Measurements from ENCODE around the gene ARIH2.

DNA sequence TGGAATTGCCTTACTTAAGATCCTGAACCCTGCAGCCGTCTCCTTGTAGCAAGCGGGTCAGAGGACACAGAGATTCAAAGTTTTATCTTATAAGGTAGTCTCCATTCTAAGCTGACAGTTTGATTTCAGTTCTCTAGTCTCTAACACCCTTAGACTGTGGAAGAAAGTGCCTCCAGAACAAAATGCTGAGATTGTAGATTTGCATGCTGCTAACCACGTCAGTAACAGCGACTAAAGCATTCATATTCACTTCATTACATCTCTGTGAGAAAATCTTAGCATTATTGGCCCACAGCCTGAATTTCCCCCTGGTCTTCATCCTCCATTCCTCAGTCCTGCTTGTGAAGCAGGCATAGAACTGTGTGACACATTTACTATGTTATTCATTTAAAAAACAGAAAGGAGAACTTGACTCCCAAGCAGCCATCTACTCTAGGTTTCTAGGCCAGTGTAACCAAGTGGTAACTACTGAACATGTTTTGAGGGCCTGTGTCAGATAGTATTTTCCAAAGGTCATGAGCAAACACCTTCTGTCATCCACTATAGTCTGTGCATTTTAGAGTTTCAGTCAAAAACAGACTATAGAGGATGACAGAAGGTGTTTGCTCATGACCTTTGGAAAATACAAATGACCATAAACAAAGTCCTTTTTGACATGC is 27.4 kb downstream of the ARIH2 start:
- TF ChIP-seq POLR2A (IDR thresholded peaks at IDR 0.05) (no peak), POLR2AphosphoS5 (IDR thresholded peaks at IDR 0.05; ENCODE audit: insufficient read depth in 1 of 2, low read depth in 1 of 2) (no peak)
- TF ChIP-seq, protein P1, sequence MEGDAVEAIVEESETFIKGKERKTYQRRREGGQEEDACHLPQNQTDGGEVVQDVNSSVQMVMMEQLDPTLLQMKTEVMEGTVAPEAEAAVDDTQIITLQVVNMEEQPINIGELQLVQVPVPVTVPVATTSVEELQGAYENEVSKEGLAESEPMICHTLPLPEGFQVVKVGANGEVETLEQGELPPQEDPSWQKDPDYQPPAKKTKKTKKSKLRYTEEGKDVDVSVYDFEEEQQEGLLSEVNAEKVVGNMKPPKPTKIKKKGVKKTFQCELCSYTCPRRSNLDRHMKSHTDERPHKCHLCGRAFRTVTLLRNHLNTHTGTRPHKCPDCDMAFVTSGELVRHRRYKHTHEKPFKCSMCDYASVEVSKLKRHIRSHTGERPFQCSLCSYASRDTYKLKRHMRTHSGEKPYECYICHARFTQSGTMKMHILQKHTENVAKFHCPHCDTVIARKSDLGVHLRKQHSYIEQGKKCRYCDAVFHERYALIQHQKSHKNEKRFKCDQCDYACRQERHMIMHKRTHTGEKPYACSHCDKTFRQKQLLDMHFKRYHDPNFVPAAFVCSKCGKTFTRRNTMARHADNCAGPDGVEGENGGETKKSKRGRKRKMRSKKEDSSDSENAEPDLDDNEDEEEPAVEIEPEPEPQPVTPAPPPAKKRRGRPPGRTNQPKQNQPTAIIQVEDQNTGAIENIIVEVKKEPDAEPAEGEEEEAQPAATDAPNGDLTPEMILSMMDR (IDR thresholded peaks at IDR 0.05) = no peak
